Effector memory CD8-positive, alpha-beta T cell (primary cell): ENCODE data around the gene CMTR1.

Source experiments
- ATAC-seq: fragments of 150-1000 bp; cut with Tn5 transposase; replicated peaks from 2 replicates; pipeline ENCODE4 v1.10.0; 2021; ENCODE audit warnings: mild to moderate bottlenecking, moderate library complexity
- DNase-seq, 3 experiments: peaks; one replicate each; pipeline ENCODE4 v3.0.0; 2021
- H3K27ac Mint-ChIP-seq, 2 donors: one replicate each; pipeline ENCODE4 v1.8.0; 2022; ENCODE audit warnings: mild to moderate bottlenecking in 2 of 2, mixed read lengths in 2 of 2, moderate library complexity in 2 of 2
- H3K27me3 Mint-ChIP-seq, 2 donors: one replicate each; pipeline ENCODE4 v1.8.0; 2022; ENCODE audit warnings: mixed read lengths in 2 of 2
- H3K36me3 Mint-ChIP-seq: one replicate; pipeline ENCODE4 v1.8.0; 2022; ENCODE audit warnings: mild to moderate bottlenecking, moderate library complexity, mixed read lengths; ENCODE audit not compliant: insufficient read depth
- H3K4me1 Mint-ChIP-seq, 2 donors: one replicate each; pipeline ENCODE4 v1.8.0; 2022; ENCODE audit warnings: low read depth in 2 of 2, mixed read lengths in 2 of 2
- H3K4me3 Mint-ChIP-seq, 2 donors: one replicate each; pipeline ENCODE4 v1.8.0; 2022; ENCODE audit warnings: mild to moderate bottlenecking in 2 of 2, mixed read lengths in 2 of 2, moderate library complexity in 2 of 2
- H3K9me3 Mint-ChIP-seq, 2 donors: one replicate each; pipeline ENCODE4 v1.8.0; 2022; ENCODE audit warnings: mixed read lengths in 2 of 2

Gene CMTR1

GRCh38 chr6:37409501-37409900 lies 23.5 kb upstream of the CMTR1 start:
- H3K27ac Mint-ChIP-seq = no peak overlapping the region
- no peak for DNase-seq

GRCh38 chr6:37417393-37417792 lies 15.6 kb upstream of the CMTR1 start:
- Mint-ChIP-seq H3K36me3 (no peaks in the 10 kb centered on the region), H3K4me3 (no peak overlapping the region), H3K27me3 (no peaks in the 10 kb centered on the region), H3K4me1 (no peaks in the 10 kb centered on the region), H3K27ac (no peak overlapping the region), H3K9me3 (no peaks in the 10 kb centered on the region)
- no peak for DNase-seq
- no peak for ATAC-seq

More at GRCh38 chr6:37409501-37409900, 23.5 kb upstream of the CMTR1 start:
- no peak for ATAC-seq
- Mint-ChIP-seq H3K27me3 (peaks cover 0 to 7% of the 10 kb centered on the region in 2 donors), H3K9me3 (no peaks in the 10 kb centered on the region), H3K4me1 (no peaks in the 10 kb centered on the region), H3K4me3 (no peak overlapping the region), H3K36me3 (peaks cover 2% of the 10 kb centered on the region)

- no peaks in the 10 kb centered on the region for H3K9me3 Mint-ChIP-seq
- DNase-seq = no peak
- no peaks in the 10 kb centered on the region for H3K4me1 Mint-ChIP-seq
- H3K36me3 Mint-ChIP-seq = no peaks in the 10 kb centered on the region
- H3K27me3 Mint-ChIP-seq = peaks cover 0 to 5% of the 10 kb centered on the region in 2 donors
- H3K27ac Mint-ChIP-seq = no peak overlapping the region
- ATAC-seq = no peak
- H3K4me3 Mint-ChIP-seq = no peak overlapping the region
Observed at GRCh38 chr6:37418722-37419121, 14.3 kb upstream of the CMTR1 start.

- H3K4me3 Mint-ChIP-seq = no peak overlapping the region
- ATAC-seq (no peak), DNase-seq (no peak)
- H3K27ac Mint-ChIP-seq = no peak overlapping the region
- H3K4me1 Mint-ChIP-seq = no peaks in the 10 kb centered on the region
- no peaks in the 10 kb centered on the region for H3K9me3 Mint-ChIP-seq
- H3K27me3 Mint-ChIP-seq = peaks cover 30 to 35% of the 10 kb centered on the region in 2 donors
- H3K36me3 Mint-ChIP-seq = peaks cover 3% of the 10 kb centered on the region
Observed at GRCh38 chr6:37426058-37426944, 6.7 kb upstream of the CMTR1 start.

GRCh38 chr6:37426945-37427510 lies 6.0 kb upstream of the CMTR1 start:
- Mint-ChIP-seq H3K9me3 (no peaks in the 10 kb centered on the region), H3K27me3 (peaks cover 30 to 35% of the 10 kb centered on the region in 2 donors), H3K4me3 (no peak overlapping the region), H3K36me3 (peaks cover 3% of the 10 kb centered on the region), H3K27ac (no peak overlapping the region), H3K4me1 (peaks cover 2% of the 10 kb centered on the region in 2 donors)
- DNase-seq (no peak), ATAC-seq (no peak)

- DNase-seq = no peak
- no peak for ATAC-seq
- peaks cover 16 to 18% of the 10 kb centered on the region in 2 donors for H3K4me1 Mint-ChIP-seq
- no peaks in the 10 kb centered on the region for H3K9me3 Mint-ChIP-seq
- no peak overlapping the region for H3K27ac Mint-ChIP-seq
- H3K4me3 Mint-ChIP-seq = no peak overlapping the region
- peaks cover 28 to 30% of the 10 kb centered on the region in 2 donors for H3K27me3 Mint-ChIP-seq
- H3K36me3 Mint-ChIP-seq = peaks cover 21% of the 10 kb centered on the region
Observed at GRCh38 chr6:37429352-37429750, 3.7 kb upstream of the CMTR1 start.

GRCh38 chr6:37432590-37432915 lies 468 bp upstream of the CMTR1 start:
- ATAC-seq = no peak
- Mint-ChIP-seq H3K4me1 (peaks cover 22% of the 10 kb centered on the region in 2 donors), H3K27me3 (peaks cover 14 to 19% of the 10 kb centered on the region in 2 donors), H3K4me3 (peak overlapping the region; percentile 91 to 93), H3K27ac (peak overlapping the region; percentile 91 to 97), H3K9me3 (no peaks in the 10 kb centered on the region), H3K36me3 (peaks cover 36% of the 10 kb centered on the region)
- DNase-seq = no peak

- peaks cover 25 to 32% of the 10 kb centered on the region in 2 donors for H3K4me1 Mint-ChIP-seq
- H3K36me3 Mint-ChIP-seq = peaks cover 44% of the 10 kb centered on the region
- H3K4me3 Mint-ChIP-seq = peak overlapping the region; percentile 91 to 93
- ATAC-seq (peak; percentile 15), DNase-seq (peak in 2 of 3 experiments; percentile 11 to 24)
- H3K27me3 Mint-ChIP-seq = peaks cover 6 to 7% of the 10 kb centered on the region in 2 donors
- H3K9me3 Mint-ChIP-seq = no peaks in the 10 kb centered on the region
- peak overlapping the region; percentile 91 to 97 for H3K27ac Mint-ChIP-seq
Observed at GRCh38 chr6:37433657-37434271, 743 bp downstream of the CMTR1 start.

GRCh38 chr6:37435373-37435772 lies 2.4 kb downstream of the CMTR1 start:
- H3K4me1 Mint-ChIP-seq = peaks cover 25 to 39% of the 10 kb centered on the region in 2 donors

GRCh38 chr6:37435816-37436215 lies 2.8 kb downstream of the CMTR1 start:
- Mint-ChIP-seq H3K9me3 (no peaks in the 10 kb centered on the region), H3K27ac (peak overlapping the region in 1 of 2 donors; percentile 91), H3K4me1 (peaks cover 25 to 39% of the 10 kb centered on the region in 2 donors), H3K27me3 (no peaks in the 10 kb centered on the region), H3K4me3 (peak overlapping the region in 1 of 2 donors; percentile 37), H3K36me3 (peaks cover 52% of the 10 kb centered on the region)
- ATAC-seq (no peak), DNase-seq (no peak)

More at GRCh38 chr6:37435373-37435772, 2.4 kb downstream of the CMTR1 start:
- no peaks in the 10 kb centered on the region for H3K27me3 Mint-ChIP-seq
- peak overlapping the region in 1 of 2 donors; percentile 91 for H3K27ac Mint-ChIP-seq
- ATAC-seq (no peak), DNase-seq (no peak)
- H3K4me3 Mint-ChIP-seq = peak overlapping the region; percentile 91 to 93
- no peaks in the 10 kb centered on the region for H3K9me3 Mint-ChIP-seq
- peaks cover 49% of the 10 kb centered on the region for H3K36me3 Mint-ChIP-seq

- Mint-ChIP-seq H3K36me3 (peaks cover 39% of the 10 kb centered on the region), H3K4me3 (no peak overlapping the region), H3K9me3 (no peaks in the 10 kb centered on the region), H3K27ac (peak overlapping the region; percentile 22 to 51), H3K27me3 (no peaks in the 10 kb centered on the region), H3K4me1 (peaks cover 20 to 35% of the 10 kb centered on the region in 2 donors)
- ATAC-seq (no peak), DNase-seq (no peak)
Observed at GRCh38 chr6:37438930-37439329, 5.9 kb downstream of the CMTR1 start.

GRCh38 chr6:37441651-37442050 lies 8.6 kb downstream of the CMTR1 start:
- Mint-ChIP-seq H3K4me3 (peak overlapping the region in 1 of 2 donors; percentile 83), H3K9me3 (no peaks in the 10 kb centered on the region), H3K27ac (peak overlapping the region; percentile 93), H3K36me3 (peaks cover 52% of the 10 kb centered on the region), H3K27me3 (no peaks in the 10 kb centered on the region), H3K4me1 (peaks cover 10 to 29% of the 10 kb centered on the region in 2 donors)
- DNase-seq = no peak
- no peak for ATAC-seq

- H3K4me3 Mint-ChIP-seq = peak overlapping the region; percentile 71 to 83
- peak overlapping the region; percentile 93 for H3K27ac Mint-ChIP-seq
- no peaks in the 10 kb centered on the region for H3K9me3 Mint-ChIP-seq
- H3K27me3 Mint-ChIP-seq = no peaks in the 10 kb centered on the region
- ATAC-seq (peak; percentile 60), DNase-seq (no peak)
- peaks cover 56% of the 10 kb centered on the region for H3K36me3 Mint-ChIP-seq
- peaks cover 10 to 26% of the 10 kb centered on the region in 2 donors for H3K4me1 Mint-ChIP-seq
Observed at GRCh38 chr6:37442416-37443215, 9.6 kb downstream of the CMTR1 start.
